HUDEP-2 (cell line): ENCODE results near the gene IGSF8.
"Not testable (repeated sequence)": the region's sequence is repeated elsewhere in the genome, so short reads cannot be mapped to it uniquely, and the experiment has no call there.

ENCODE experiments used
- DNase-seq, 76 experiments: peaks; one replicate each; lab custom pipeline; 2025; ENCODE audit not compliant: unreplicated experiment in 76 of 76; lab: John Stamatoyannopoulos, UW

Gene IGSF8

DNA sequence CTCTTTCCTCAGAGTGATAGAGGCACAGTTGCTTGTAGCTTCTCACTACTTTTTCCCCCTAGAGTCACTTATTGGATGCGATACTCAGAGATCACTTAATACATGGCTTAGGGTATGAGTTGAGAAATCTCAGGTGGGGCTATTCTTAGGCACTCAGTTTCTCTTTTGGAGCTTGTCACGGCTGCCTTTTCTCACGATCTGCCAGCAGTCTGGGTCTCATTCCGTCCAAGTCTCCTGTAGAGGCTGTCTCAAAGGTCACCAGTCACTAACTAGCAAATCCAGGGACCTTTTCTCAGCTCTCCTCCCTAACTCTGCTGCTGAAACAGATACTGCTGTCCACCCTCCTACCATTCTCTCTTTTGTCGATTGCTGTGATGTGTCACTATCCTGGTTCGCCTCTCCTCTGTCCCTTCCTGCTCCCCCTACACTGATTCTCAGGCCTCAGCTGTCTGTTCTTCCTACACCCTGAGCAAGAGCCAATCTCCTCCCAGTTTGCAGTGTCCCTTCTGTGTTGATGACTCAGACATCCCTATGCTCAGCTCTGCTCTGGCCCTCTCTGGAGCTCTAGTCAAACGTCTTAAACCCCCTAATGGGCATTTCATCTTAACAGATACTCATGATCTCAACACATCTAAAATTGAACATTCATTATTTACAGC, 29.6 kb upstream of the IGSF8 start:
- DNase-seq = no peak

GRCh38 chr1:160127381-160127780, 29.0 kb upstream of the IGSF8 start:
- no peak for DNase-seq

DNA sequence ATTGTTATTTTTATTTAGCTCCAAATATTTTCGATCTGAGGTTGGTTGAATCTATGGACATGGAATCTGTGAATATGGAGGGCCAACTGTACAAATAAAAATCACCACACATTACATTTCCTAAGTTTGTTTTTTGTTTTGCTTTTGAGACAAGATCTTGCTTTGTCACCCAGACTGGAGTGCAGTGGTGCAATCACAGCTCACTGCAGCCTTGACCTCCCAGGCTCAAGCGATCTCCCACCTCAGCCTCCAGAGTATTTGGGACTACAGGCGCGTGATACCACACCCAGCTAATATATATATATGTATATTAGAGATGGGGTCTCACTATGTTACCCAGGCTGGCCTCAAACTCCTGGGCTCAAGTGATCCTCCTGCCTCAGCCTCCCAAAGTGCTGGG, 27.9 kb upstream of the IGSF8 start:
- not testable (repeated sequence) for DNase-seq

DNA sequence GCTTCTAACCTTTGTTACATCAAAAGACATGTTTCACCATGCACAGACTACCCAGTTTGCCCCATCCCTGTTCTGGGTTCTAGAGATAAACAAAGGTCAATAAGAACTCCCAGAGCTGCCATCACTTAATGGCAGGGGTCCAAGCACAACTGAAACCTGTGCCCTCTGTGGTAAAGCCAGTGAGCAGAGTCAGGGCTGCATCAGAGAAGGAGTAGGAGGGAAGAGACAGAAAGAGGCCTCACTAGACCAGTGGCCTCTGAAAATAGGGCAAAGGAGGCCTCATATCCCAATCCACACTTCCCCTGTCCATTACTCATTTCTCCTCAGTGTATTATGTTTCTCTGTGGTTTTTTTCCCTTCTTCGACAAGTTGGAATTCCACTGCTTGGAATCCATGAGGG, 27.3 kb upstream of the IGSF8 start:
- no peak for DNase-seq

DNA sequence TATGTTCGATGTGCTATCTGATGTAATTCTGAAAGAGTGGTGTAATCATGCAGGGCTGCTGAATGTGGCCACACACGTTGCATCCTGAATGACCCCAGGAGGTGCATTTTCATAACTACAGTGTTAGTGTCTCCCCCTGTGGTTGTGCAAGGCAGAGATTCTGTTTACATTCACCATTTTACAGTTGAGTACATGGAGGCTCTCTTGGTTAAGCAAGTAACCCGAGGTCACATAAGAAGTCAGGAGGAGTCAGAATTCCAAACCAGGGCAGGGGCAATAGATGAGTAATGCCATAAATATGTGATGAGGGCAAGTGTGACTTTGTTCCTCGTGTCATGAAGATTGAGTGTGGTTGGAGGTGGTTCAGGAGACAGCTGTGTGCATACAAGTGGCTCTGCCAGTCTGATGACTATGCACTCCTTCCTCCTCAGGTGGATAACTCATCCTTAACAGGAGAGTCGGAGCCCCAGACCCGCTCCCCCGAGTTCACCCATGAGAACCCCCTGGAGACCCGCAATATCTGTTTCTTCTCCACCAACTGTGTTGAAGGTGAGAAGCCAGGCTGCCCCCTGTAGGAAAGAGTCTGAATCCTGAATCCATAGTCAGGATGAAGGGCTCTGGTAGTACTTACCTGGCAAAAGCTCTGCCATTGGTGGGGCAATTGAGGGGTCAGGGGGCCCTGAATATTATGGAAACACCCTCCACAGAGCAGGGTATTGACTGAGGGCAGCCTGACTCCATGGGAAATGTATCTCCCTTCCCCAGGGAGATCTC, 26.5 kb upstream of the IGSF8 start:
- no peak for DNase-seq

DNA sequence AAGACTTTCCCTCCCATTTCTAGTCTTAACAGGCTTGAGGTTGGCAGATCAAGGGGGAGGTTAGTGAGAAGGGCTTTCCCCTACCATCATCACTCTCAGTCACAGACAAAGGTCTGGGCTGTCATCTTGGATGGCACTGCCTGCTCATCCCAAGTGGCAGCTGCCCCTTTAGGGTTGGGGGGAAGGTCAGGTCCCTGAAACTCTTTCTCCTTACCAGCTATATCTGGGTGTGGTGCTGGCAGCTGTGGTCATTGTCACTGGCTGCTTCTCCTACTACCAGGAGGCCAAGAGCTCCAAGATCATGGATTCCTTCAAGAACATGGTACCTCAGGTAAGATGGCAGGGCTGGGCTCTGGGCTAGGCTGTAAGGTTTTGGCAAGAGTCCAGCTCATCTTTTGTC, 25.3 kb upstream of the IGSF8 start:
- DNase-seq = no peak

GRCh38 chr1:160122978-160123495, 24.6 kb upstream of the IGSF8 start:
- DNase-seq = no peak

GRCh38 chr1:160121388-160121787, 23.0 kb upstream of the IGSF8 start:
- no peak for DNase-seq

DNA sequence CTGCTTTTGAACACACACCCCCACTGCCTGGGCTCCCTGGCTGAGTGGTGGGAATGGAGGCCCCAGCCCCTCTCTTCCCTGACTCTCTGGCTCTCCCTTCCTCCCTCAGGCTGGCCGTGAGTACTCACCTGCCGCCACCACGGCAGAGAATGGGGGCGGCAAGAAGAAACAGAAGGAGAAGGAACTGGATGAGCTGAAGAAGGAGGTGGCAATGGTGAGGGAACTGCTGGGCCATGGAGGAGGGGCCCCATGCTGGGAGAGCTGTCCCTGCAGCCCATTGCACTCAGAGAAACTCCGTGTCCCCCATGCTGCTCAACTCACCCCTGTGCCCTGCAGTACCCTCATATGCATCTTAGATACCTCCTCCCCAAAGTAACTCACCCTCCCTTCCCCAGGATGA, 22.4 kb upstream of the IGSF8 start:
- DNase-seq = no peak

- DNase-seq = no peak
Measured at GRCh38 chr1:160118928-160119327, 20.5 kb upstream of the IGSF8 start.

GRCh38 chr1:160117709-160118183, 19.3 kb upstream of the IGSF8 start:
- no peak for DNase-seq

DNA sequence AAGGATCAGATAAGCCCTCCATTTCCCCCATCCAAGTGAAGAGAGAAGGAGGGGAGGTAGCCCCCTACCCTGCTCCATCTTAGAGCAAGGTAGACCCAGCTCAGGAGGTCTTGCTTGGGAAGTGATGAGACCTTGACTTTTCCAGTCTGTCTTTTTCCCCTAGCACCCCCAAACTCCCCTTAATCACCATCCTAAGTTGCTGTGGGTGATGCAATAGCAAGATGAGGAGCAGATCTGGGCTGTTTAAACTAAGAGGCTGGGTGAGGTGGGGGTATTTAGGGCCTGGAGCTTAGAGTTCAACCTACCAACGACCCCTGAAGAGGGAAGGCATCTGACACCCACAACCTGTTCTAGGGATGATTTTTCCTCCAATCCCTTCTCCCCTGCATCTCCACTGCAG, 18.9 kb upstream of the IGSF8 start:
- DNase-seq = no peak

- DNase-seq = no peak
Measured at GRCh38 chr1:160116283-160117147, 18.1 kb upstream of the IGSF8 start.

- DNase-seq = no peak
Measured at GRCh38 chr1:160115545-160116282, 17.3 kb upstream of the IGSF8 start, which contains the start of gene ATP1A2. ATP1A2 (plus strand) TSS chr1:160115759; CDS start chr1:160115862, 103 bp downstream.

DNA sequence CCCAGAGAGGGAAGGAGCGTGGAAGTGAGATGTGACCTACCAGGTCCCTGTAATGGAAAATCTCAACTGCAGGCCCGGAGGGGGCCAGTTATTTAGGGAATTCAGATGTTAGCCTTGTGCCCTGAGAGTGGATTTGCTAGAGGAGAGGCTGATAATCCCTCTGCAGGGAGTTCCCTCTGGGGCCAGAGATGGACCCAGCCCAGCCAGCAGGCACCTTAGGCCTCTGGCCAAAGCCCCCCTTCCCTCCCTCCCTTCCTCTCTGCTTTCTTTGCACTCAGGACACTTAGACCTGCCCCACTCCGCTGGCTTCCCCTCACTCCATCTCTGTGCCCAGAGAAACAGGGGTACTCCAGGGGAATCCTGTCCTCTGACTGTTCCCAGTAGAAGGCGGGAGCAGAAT, 15.7 kb upstream of the IGSF8 start:
- DNase-seq = no peak

GRCh38 chr1:160113407-160113806, 15.0 kb upstream of the IGSF8 start:
- DNase-seq = no peak

DNA sequence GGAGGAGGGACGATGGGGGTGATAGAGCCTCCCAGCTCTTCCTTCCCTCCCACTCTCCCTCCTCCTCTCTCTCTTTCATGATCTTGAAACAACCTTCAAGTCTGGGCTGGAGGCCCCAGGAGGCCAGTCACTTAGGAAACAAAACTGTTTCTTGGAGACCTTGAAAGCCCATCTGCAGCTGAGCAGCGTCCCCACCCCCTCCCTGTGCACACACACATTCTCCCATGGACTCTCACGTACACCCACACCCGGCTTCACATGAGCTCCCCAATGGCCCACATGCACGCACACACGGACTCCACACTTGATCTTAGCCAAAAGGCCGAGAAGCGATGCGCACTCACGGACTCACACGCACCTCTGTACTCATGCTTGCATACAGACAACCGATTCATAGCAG, 13.9 kb upstream of the IGSF8 start:
- no peak for DNase-seq

DNA sequence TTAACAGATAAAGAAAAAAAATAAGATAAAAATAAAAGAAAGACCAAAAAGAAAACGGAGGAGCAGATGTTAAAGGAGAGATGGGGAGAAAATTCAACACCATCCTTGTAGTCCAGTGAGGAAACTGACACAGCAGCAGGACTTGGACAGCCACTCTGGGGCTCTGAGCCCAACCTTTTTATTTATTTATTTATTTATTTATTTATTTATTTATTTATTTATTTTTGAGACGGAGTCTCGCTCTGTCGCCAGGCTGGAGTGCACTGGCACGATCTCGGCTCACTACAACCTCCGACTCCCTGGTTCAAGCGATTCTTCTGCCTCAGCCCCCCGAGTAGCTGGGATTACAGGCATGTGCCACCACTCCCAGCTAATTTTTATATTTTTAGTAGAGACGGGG, 13.0 kb upstream of the IGSF8 start:
- DNase-seq = not testable (repeated sequence)

DNA sequence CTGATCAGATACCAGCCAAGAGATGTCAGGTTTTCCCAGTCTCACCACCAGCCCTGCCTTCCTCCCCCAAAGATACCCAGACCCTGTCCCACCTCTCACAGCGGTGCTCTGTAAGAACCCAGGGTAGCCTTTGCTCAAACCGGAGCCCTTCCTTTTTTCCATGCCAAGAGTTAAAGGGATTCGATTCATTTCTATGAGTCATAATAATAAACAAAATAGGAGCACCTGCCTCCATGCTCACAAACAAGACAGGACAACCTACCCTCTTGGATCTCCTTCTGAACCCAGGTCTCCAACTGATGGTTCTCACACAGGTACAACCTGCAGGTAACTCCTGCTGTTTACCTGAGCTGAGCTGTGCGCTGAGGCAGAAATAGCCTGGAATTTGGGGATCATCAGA, 11.3 kb upstream of the IGSF8 start:
- DNase-seq = no peak
